ENCODE data around the gene PHF21A.
A peak's percentile ranks its signal among the peaks of the same experiment; 100 is the strongest.

The PHF21A gene

DNA sequence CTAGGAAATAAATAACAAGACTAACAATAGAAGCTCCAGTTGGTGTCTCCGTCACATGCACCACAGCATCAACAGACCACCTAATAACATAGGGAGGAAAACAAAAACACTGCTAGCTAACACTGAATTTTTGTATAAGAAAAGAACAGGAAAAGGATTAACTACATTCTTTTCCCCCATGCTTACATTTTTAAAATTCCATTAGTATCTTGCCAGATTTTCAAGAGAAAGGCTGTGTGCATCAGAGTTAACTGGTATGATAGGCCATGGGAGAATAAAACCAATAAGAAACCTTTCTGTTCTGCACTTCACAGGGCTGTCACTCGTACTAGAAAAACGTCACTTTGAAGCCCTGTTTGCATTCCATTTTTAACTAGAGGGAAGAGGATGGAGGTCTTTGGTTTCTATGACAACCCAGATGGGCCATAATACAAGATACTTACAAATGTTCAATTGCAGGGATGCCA is 119.8 kb downstream of the PHF21A start:
- no peaks in the 10 kb centered on the region for H3K27me3 ChIP-seq (ENCODE audit: control insufficient read depth in 1 of 2, insufficient read depth in 1 of 2, low read length in 2 of 2)
- no peak overlapping the region for H3K4me3 ChIP-seq (ENCODE audit: insufficient read depth in 1 of 2, low read depth in 1 of 2, low read length in 2 of 2)
- H3K4ac ChIP-seq (ENCODE audit: low read depth in 1 of 2, low read length in 2 of 2), result no peak overlapping the region
- H3K9me3 ChIP-seq (ENCODE audit: control insufficient read depth, low read length), result no peaks in the 10 kb centered on the region
- H3K27ac ChIP-seq (ENCODE audit: low read length, poor library complexity, severe bottlenecking), result peak overlapping the region; percentile 55
- no peak overlapping the region for H3K4me2 ChIP-seq (ENCODE audit: low read length, poor library complexity, severe bottlenecking)
- no peak overlapping the region for H2BK5ac ChIP-seq (ENCODE audit: low read depth, low read length, poor library complexity, severe bottlenecking)
- no peak overlapping the region for H3K14ac ChIP-seq (ENCODE audit: low read length in 2 of 2)
- H3K9ac ChIP-seq (ENCODE audit: low read length), result no peak overlapping the region
- H3K23ac ChIP-seq (ENCODE audit: low read length in 2 of 2), result no peak overlapping the region
- no peak overlapping the region for H2BK15ac ChIP-seq (ENCODE audit: low read depth, poor library complexity, severe bottlenecking)
- peaks cover 0 to 3% of the 10 kb centered on the region in 2 experiments for H3K36me3 ChIP-seq (ENCODE audit: control insufficient read depth in 1 of 2, insufficient read depth in 2 of 2, low read depth in 1 of 2, low read length in 2 of 2)
- H2AK5ac ChIP-seq (ENCODE audit: low read length, severe bottlenecking), result no peak overlapping the region
- no peak overlapping the region for H4K8ac ChIP-seq (ENCODE audit: low read length)
- peak; percentile 42 for DNase-seq
- peaks cover 2% of the 10 kb centered on the region for H3K79me1 ChIP-seq (replicated peaks; ENCODE audit: low read length, poor library complexity, severe bottlenecking)
- H3K4me1 ChIP-seq (ENCODE audit: control insufficient read depth, insufficient read depth, low read depth, low read length), result no peaks in the 10 kb centered on the region
- H2BK120ac ChIP-seq (ENCODE audit: low read depth, low read length), result no peak overlapping the region
- no peak overlapping the region for H2AFZ ChIP-seq (ENCODE audit: low read depth, low read length)
- no peak overlapping the region for H3K18ac ChIP-seq (ENCODE audit: low read depth in 1 of 2, low read length in 2 of 2)
- no peak overlapping the region for H4K91ac ChIP-seq (ENCODE audit: low read length)
- 45% methylated on average over 2 of the region's 3 CpGs for WGBS
- H2BK12ac ChIP-seq (ENCODE audit: low read length in 2 of 2), result no peak overlapping the region

DNA sequence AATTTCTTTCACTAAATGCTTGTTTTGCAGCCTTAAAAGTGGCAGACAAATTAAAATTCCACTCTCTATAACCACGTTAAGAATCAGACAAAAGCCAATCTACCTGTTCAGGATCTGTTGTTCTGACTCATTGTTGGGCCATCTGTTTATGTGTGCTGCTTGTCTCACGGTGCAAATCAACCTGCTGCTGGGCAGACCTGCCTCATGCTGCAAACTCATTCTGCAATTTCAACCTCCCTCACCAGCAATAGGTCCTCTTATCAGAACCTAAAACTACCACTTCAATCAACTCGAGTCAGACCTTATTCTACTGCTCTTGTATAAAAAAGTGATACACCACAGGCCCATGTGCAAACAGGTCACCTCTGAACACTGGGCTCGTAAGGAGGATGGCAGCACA is 123.7 kb downstream of the PHF21A start:
- H3K4ac ChIP-seq (ENCODE audit: low read depth in 1 of 2, low read length in 2 of 2), result no peak overlapping the region
- H3K4me2 ChIP-seq (ENCODE audit: low read length, poor library complexity, severe bottlenecking), result no peak overlapping the region
- no peak overlapping the region for H4K8ac ChIP-seq (ENCODE audit: low read length)
- 75% methylated on average over 4 of the region's 4 CpGs for WGBS
- H3K9me3 ChIP-seq (ENCODE audit: control insufficient read depth, low read length), result no peaks in the 10 kb centered on the region
- no peak overlapping the region for H3K9ac ChIP-seq (ENCODE audit: low read length)
- no peak overlapping the region for H2BK120ac ChIP-seq (ENCODE audit: low read depth, low read length)
- H3K79me1 ChIP-seq (replicated peaks; ENCODE audit: low read length, poor library complexity, severe bottlenecking), result peaks cover 7% of the 10 kb centered on the region
- no peak overlapping the region for H2AFZ ChIP-seq (ENCODE audit: low read depth, low read length)
- no peaks in the 10 kb centered on the region for H3K27me3 ChIP-seq (ENCODE audit: control insufficient read depth in 1 of 2, insufficient read depth in 1 of 2, low read length in 2 of 2)
- no peak overlapping the region for H2BK12ac ChIP-seq (ENCODE audit: low read length in 2 of 2)
- H3K14ac ChIP-seq (ENCODE audit: low read length in 2 of 2), result no peak overlapping the region
- H3K4me3 ChIP-seq (ENCODE audit: insufficient read depth in 1 of 2, low read depth in 1 of 2, low read length in 2 of 2), result no peak overlapping the region
- no peak overlapping the region for H3K27ac ChIP-seq (ENCODE audit: low read length, poor library complexity, severe bottlenecking)
- no peaks in the 10 kb centered on the region for H3K4me1 ChIP-seq (ENCODE audit: control insufficient read depth, insufficient read depth, low read depth, low read length)
- H2BK15ac ChIP-seq (ENCODE audit: low read depth, poor library complexity, severe bottlenecking), result no peak overlapping the region
- H2BK5ac ChIP-seq (ENCODE audit: low read depth, low read length, poor library complexity, severe bottlenecking), result no peak overlapping the region
- no peak overlapping the region for H4K91ac ChIP-seq (ENCODE audit: low read length)
- no peak overlapping the region for H3K23ac ChIP-seq (ENCODE audit: low read length in 2 of 2)
- H2AK5ac ChIP-seq (ENCODE audit: low read length, severe bottlenecking), result no peak overlapping the region
- H3K18ac ChIP-seq (ENCODE audit: low read depth in 1 of 2, low read length in 2 of 2), result no peak overlapping the region
- no peak for DNase-seq
- H3K36me3 ChIP-seq (ENCODE audit: control insufficient read depth in 1 of 2, insufficient read depth in 2 of 2, low read depth in 1 of 2, low read length in 2 of 2), result peaks cover 0 to 3% of the 10 kb centered on the region in 2 experiments

DNA sequence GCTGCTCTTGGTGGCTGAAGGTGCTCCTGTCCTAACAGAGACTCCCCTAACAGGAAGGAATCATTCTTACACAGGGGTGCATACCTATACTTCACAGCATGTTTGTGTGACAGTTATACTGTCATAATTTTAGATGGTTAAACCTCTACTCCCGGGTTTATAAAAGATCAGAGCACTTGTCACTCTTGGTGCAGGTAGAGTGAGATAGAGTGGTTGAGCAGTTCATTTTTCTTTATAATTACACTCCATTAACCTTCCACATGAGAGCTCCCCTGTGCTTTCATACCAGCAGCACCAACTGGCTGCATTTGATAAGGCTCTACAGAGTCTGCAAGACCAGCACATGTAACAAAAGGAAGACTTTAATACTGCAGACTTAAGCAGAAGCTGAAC is 125.9 kb downstream of the PHF21A start:
- H4K8ac ChIP-seq (ENCODE audit: low read length), result no peak overlapping the region
- no peak overlapping the region for H2AFZ ChIP-seq (ENCODE audit: low read depth, low read length)
- no peak overlapping the region for H3K23ac ChIP-seq (ENCODE audit: low read length in 2 of 2)
- no peak overlapping the region for H2BK12ac ChIP-seq (ENCODE audit: low read length in 2 of 2)
- no peak for DNase-seq
- H3K79me1 ChIP-seq (replicated peaks; ENCODE audit: low read length, poor library complexity, severe bottlenecking), result peaks cover 7% of the 10 kb centered on the region
- H3K4me2 ChIP-seq (ENCODE audit: low read length, poor library complexity, severe bottlenecking), result no peak overlapping the region
- no peaks in the 10 kb centered on the region for H3K27me3 ChIP-seq (ENCODE audit: control insufficient read depth in 1 of 2, insufficient read depth in 1 of 2, low read length in 2 of 2)
- H3K4me3 ChIP-seq (ENCODE audit: insufficient read depth in 1 of 2, low read depth in 1 of 2, low read length in 2 of 2), result no peak overlapping the region
- no peak overlapping the region for H3K14ac ChIP-seq (ENCODE audit: low read length in 2 of 2)
- no peak overlapping the region for H3K18ac ChIP-seq (ENCODE audit: low read depth in 1 of 2, low read length in 2 of 2)
- no peak overlapping the region for H4K91ac ChIP-seq (ENCODE audit: low read length)
- peaks cover 0 to 3% of the 10 kb centered on the region in 2 experiments for H3K36me3 ChIP-seq (ENCODE audit: control insufficient read depth in 1 of 2, insufficient read depth in 2 of 2, low read depth in 1 of 2, low read length in 2 of 2)
- no peak overlapping the region for H2BK15ac ChIP-seq (ENCODE audit: low read depth, poor library complexity, severe bottlenecking)
- H3K9ac ChIP-seq (ENCODE audit: low read length), result no peak overlapping the region
- no peaks in the 10 kb centered on the region for H3K4me1 ChIP-seq (ENCODE audit: control insufficient read depth, insufficient read depth, low read depth, low read length)
- no CpG with 5 or more reads among the region's 1 CpG for WGBS
- H2AK5ac ChIP-seq (ENCODE audit: low read length, severe bottlenecking), result no peak overlapping the region
- no peak overlapping the region for H2BK120ac ChIP-seq (ENCODE audit: low read depth, low read length)
- H3K9me3 ChIP-seq (ENCODE audit: control insufficient read depth, low read length), result no peaks in the 10 kb centered on the region
- H2BK5ac ChIP-seq (ENCODE audit: low read depth, low read length, poor library complexity, severe bottlenecking), result no peak overlapping the region
- no peak overlapping the region for H3K27ac ChIP-seq (ENCODE audit: low read length, poor library complexity, severe bottlenecking)
- H3K4ac ChIP-seq (ENCODE audit: low read depth in 1 of 2, low read length in 2 of 2), result no peak overlapping the region

DNA sequence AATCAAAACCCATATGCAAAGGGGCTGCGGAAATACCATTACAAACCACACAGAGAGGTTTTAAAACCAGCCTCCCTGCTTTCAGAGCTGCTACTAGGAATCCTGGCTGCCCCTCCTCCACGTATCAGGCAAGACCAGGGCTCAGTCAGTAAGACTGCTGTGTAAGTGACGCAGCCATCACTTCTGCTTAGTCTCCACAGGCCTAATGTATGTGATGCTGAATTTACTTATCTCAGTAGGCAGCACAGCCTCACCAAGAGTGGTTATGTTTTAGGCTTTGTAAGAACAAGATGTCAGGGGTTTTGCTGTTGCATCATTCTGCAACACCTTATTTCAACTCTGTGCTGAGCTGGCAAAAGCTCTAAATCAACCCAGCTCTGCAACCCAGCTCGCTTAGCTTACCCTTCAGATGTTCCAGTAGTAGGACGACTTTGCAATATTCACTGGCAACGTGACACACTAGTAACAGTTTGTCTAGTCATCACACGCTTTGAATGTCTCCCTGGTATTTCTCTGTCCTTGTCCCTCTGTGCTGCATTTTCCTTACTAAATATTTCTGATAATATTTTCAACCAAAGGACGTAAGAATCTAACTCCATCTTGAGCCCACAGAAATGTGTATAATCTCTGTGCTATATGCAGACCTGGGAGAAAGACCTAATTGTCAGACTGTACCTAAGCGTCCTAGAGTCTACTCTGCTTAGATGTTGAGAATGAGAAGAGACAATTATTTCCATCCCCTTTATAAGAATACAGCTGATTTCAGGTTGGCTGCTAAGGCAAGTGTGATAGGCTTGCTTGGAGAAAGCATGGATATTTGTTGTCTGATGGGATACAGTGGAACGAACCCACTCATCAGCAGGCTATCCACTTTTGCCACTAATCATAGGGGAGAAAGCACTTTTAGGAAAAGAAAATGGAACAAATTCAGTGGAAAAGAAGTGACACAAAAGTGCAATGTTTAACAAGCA is 126.6 kb downstream of the PHF21A start:
- Histone ChIP-seq H3K9ac (ENCODE audit: low read length) (no peak overlapping the region), H4K8ac (ENCODE audit: low read length) (no peak overlapping the region), H3K4me2 (ENCODE audit: low read length, poor library complexity, severe bottlenecking) (no peak overlapping the region), H3K4ac (ENCODE audit: low read depth in 1 of 2, low read length in 2 of 2) (no peak overlapping the region), H3K79me1 (replicated peaks; ENCODE audit: low read length, poor library complexity, severe bottlenecking) (peaks cover 9% of the 10 kb centered on the region), H2AFZ (ENCODE audit: low read depth, low read length) (no peak overlapping the region), H3K4me1 (ENCODE audit: control insufficient read depth, insufficient read depth, low read depth, low read length) (no peaks in the 10 kb centered on the region), H2BK15ac (ENCODE audit: low read depth, poor library complexity, severe bottlenecking) (no peak overlapping the region), H3K4me3 (ENCODE audit: insufficient read depth in 1 of 2, low read depth in 1 of 2, low read length in 2 of 2) (no peak overlapping the region), H3K36me3 (ENCODE audit: control insufficient read depth in 1 of 2, insufficient read depth in 2 of 2, low read depth in 1 of 2, low read length in 2 of 2) (peaks cover 0 to 2% of the 10 kb centered on the region in 2 experiments), H3K27me3 (ENCODE audit: control insufficient read depth in 1 of 2, insufficient read depth in 1 of 2, low read length in 2 of 2) (no peaks in the 10 kb centered on the region), H2BK12ac (ENCODE audit: low read length in 2 of 2) (no peak overlapping the region), H4K91ac (ENCODE audit: low read length) (no peak overlapping the region), H3K14ac (ENCODE audit: low read length in 2 of 2) (no peak overlapping the region), H3K23ac (ENCODE audit: low read length in 2 of 2) (no peak overlapping the region), H3K9me3 (ENCODE audit: control insufficient read depth, low read length) (no peaks in the 10 kb centered on the region), H2AK5ac (ENCODE audit: low read length, severe bottlenecking) (no peak overlapping the region), H3K27ac (ENCODE audit: low read length, poor library complexity, severe bottlenecking) (no peak overlapping the region), H2BK120ac (ENCODE audit: low read depth, low read length) (no peak overlapping the region), H2BK5ac (ENCODE audit: low read depth, low read length, poor library complexity, severe bottlenecking) (no peak overlapping the region), H3K18ac (ENCODE audit: low read depth in 1 of 2, low read length in 2 of 2) (no peak overlapping the region)
- WGBS, result 63% methylated on average over 8 of the region's 10 CpGs
- peak; percentile 70 for DNase-seq
